Mesendoderm (in vitro differentiated cells): ENCODE data around the gene DPP7.
"Not testable (repeated sequence)": the region's sequence is repeated elsewhere in the genome, so short reads cannot be mapped to it uniquely, and the experiment has no call there.

ENCODE experiments used
- DNase-seq: peaks from one replicate; pipeline ENCODE4 v3.0.0; 2013
- H2AK5ac ChIP-seq: 2 replicates; pipeline ENCODE4 v1.6.1; 2013; ENCODE audit warnings: low read length, inconsistent platforms
- H2BK120ac ChIP-seq: 2 replicates; pipeline ENCODE4 v1.6.1; 2013; ENCODE audit warnings: low read depth, mild to moderate bottlenecking, low read length, moderate library complexity, mixed read lengths
- H2BK15ac ChIP-seq: replicated peaks from 2 replicates; pipeline ENCODE4 v1.6.1; 2013; ENCODE audit warnings: low read depth, mild to moderate bottlenecking, moderate library complexity
- H2BK5ac ChIP-seq: 2 replicates; pipeline ENCODE4 v1.6.1; 2013; ENCODE audit warnings: low read length, inconsistent platforms
- H3K18ac ChIP-seq: 2 replicates; pipeline ENCODE4 v1.6.1; 2013; ENCODE audit warnings: mild to moderate bottlenecking, low read length, mixed read lengths
- H3K23ac ChIP-seq: one replicate; pipeline ENCODE4 v1.6.1; 2013; ENCODE audit warnings: low read length
- H3K27ac ChIP-seq: 2 replicates; pipeline ENCODE4 v1.5.1; 2013; ENCODE audit warnings: low read depth, mild to moderate bottlenecking, inconsistent platforms, low read length, moderate library complexity
- H3K27me3 ChIP-seq: 2 replicates; pipeline ENCODE4 v1.6.1; 2013; ENCODE audit warnings: low read length, control low read depth, mild to moderate bottlenecking, inconsistent platforms; ENCODE audit not compliant: insufficient read depth, poor library complexity
- H3K36me3 ChIP-seq: 2 replicates; pipeline ENCODE4 v1.6.1; 2013; ENCODE audit warnings: low read length, inconsistent platforms; ENCODE audit not compliant: control insufficient read depth, insufficient read depth
- H3K4ac ChIP-seq: one replicate; pipeline ENCODE4 v1.6.1; 2013; ENCODE audit warnings: low read depth, mild to moderate bottlenecking, low read length, moderate library complexity
- H3K4me1 ChIP-seq: 2 replicates; pipeline ENCODE4 v1.6.1; 2013; ENCODE audit warnings: low read depth, low read length, inconsistent platforms; ENCODE audit not compliant: control insufficient read depth
- H3K4me2 ChIP-seq: 2 replicates; pipeline ENCODE4 v1.6.1; 2013; ENCODE audit warnings: low read length
- H3K4me3 ChIP-seq: 2 replicates; pipeline ENCODE4 v1.5.1; 2013; ENCODE audit warnings: mild to moderate bottlenecking, low read length
- H3K56ac ChIP-seq: one replicate; pipeline ENCODE4 v1.6.1; 2013; ENCODE audit warnings: low read length
- H3K79me1 ChIP-seq: 2 replicates; pipeline ENCODE4 v1.6.1; 2013; ENCODE audit warnings: low read length, inconsistent platforms
- H3K79me2 ChIP-seq: 2 replicates; pipeline ENCODE4 v1.6.1; 2013; ENCODE audit warnings: mild to moderate bottlenecking, low read length; ENCODE audit not compliant: control insufficient read depth, insufficient read depth
- H3K9ac ChIP-seq: 2 replicates; pipeline ENCODE4 v1.6.1; 2013; ENCODE audit warnings: low read length, inconsistent platforms
- H4K5ac ChIP-seq: one replicate; pipeline ENCODE4 v1.6.1; 2013; ENCODE audit warnings: low read length
- H4K8ac ChIP-seq: one replicate; pipeline ENCODE4 v1.6.1; 2013; ENCODE audit warnings: low read depth, mild to moderate bottlenecking, control low read depth, low read length, moderate library complexity
- WGBS: extraction: QIAGEN DNeasy Blood & Tissue Kit; methylation state at CpG from one replicate; pipeline ENCODE4 v1.1.7; 2013; ENCODE audit warnings: low lambda C conversion rate, missing lambda C conversion rate; ENCODE audit not compliant: insufficient coverage; ENCODE audit errors: extremely low coverage; 5-methylcytosine and 5-hydroxymethylcytosine counted together

DPP7 gene

DNA sequence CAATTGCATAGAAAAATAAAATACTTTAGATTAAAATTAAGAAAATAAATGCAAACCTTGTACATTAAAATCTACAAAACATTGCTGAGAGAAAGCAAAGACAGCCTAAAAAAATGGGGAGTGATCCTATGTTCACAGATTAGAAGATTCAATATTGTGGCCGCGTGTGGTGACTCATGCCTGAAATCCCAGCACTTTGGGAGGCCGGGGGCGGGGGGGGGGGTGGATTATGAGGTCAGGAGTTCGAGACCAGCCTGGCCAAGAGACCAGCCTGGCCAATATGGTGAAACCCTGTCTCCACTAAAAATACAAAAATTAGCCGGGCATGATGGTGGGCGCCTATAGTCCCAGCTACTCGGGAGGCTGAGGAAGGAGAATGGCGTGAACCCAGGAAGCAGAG is 20.6 kb upstream of the DPP7 start:
- peaks cover 18% of the 10 kb centered on the region for H3K27me3 ChIP-seq
- H3K36me3 ChIP-seq, H3K9ac ChIP-seq, H3K18ac ChIP-seq, H3K4me1 ChIP-seq, H3K4ac ChIP-seq, H3K4me2 ChIP-seq, H2BK120ac ChIP-seq, H2AK5ac ChIP-seq, H2BK15ac ChIP-seq, H4K5ac ChIP-seq, DNase-seq, H3K56ac ChIP-seq, H3K79me1 ChIP-seq, H3K27ac ChIP-seq, H3K79me2 ChIP-seq, H4K8ac ChIP-seq, H3K23ac ChIP-seq, H3K4me3 ChIP-seq, H2BK5ac ChIP-seq: not testable (repeated sequence)
- no CpG with 5 or more reads among the region's 9 CpGs for WGBS

GRCh38 chr9:137134191-137134590 is 19.7 kb upstream of the DPP7 start:
- Histone ChIP-seq H3K9ac (no peak overlapping the region), H3K36me3 (no peaks in the 10 kb centered on the region), H3K23ac (no peak overlapping the region), H3K4me2 (no peak overlapping the region), H3K4me3 (no peak overlapping the region), H4K5ac (no peak overlapping the region), H3K4ac (no peak overlapping the region), H2AK5ac (no peak overlapping the region), H2BK120ac (no peak overlapping the region), H4K8ac (no peak overlapping the region), H3K4me1 (no peaks in the 10 kb centered on the region), H2BK15ac (no peak overlapping the region), H2BK5ac (no peak overlapping the region), H3K27ac (no peak overlapping the region), H3K79me2 (no peaks in the 10 kb centered on the region), H3K56ac (no peak overlapping the region), H3K27me3 (peaks cover 11% of the 10 kb centered on the region), H3K18ac (no peak overlapping the region), H3K79me1 (no peaks in the 10 kb centered on the region)
- WGBS: no CpG with 5 or more reads among the region's 4 CpGs
- DNase-seq: no peak

DNA sequence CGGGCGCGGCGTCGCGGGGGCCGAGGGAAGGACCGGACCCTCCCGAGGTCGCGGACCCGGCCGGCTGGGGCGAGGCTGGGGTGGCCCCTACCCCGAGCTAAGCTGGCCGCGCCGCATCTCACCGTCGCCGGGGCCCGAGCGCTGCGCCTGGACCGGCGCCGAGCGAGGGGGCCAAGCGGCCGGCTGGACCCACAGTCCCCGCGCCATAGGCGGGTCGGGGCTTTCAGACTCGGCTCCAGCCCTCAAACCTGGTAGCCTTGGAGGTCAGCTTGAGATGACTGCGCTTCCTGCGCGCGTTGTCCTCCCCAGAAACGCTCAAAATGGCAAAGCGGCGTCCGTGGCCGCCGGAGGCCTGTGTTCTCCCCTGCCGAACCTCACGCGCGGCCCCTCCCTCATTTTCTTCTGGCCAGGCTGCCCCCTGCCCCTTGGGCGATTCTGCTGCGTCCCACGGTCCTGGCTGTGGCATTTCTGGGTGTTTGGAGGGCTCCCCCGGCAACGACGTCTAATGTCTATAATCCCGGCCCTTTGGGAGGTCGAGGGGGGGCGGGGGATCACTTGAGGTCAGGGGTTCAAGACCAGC is 15.7 kb upstream of the DPP7 start:
- Histone ChIP-seq H3K9ac (peak overlapping the region; percentile 65), H2AK5ac (no peak overlapping the region), H3K4me3 (peak overlapping the region; percentile 51), H3K79me1 (peaks cover 3% of the 10 kb centered on the region), H4K5ac (no peak overlapping the region), H3K4me2 (peak overlapping the region; percentile 45), H2BK15ac (no peak overlapping the region), H3K79me2 (no peaks in the 10 kb centered on the region), H3K18ac (peak overlapping the region; percentile 46), H3K56ac (peak overlapping the region; percentile 97), H4K8ac (peak overlapping the region; percentile 58), H3K27me3 (no peaks in the 10 kb centered on the region), H3K36me3 (no peaks in the 10 kb centered on the region), H2BK5ac (no peak overlapping the region), H3K27ac (no peak overlapping the region), H2BK120ac (no peak overlapping the region), H3K4me1 (no peaks in the 10 kb centered on the region), H3K23ac (no peak overlapping the region), H3K4ac (peak overlapping the region; percentile 61)
- WGBS: no CpG with 5 or more reads among the region's 58 CpGs
- peak; percentile 10 for DNase-seq

DNA sequence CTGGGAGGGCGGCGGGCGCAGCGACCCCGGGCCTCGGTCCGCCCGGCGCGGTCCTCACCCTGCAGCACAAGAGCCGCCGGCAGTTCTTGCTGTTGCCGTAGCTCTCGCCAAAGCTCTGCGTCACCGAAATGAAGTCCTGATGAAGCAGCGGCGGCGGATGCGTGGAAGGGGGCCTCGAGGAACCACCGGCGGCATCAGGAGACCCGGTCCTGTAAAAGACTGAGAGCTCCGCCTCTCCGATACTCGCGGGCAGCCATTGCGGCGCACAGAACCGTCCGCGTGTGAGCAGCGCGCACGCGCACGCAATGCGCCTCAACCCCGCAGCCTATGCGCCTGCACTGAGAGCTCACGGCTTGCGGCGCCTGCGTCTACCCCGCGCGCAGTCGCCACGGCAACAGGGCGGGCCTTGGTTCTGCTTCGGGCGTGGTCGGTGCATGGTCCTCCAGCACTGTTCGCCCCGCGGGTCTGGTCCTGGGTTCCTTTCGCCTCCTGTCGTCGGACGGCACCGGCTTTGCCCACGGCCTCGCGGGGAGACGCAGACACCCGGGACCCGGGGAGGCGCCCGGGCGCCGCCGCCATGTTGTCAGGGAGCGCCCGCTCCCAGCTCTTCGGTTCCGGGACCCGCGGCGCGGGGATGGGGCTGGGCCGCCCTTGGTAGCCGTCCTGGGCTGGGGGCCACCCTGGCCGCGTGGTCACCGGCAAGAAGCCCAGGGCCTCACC is 15.1 kb upstream of the DPP7 start:
- Histone ChIP-seq H3K23ac (no peak overlapping the region), H3K27ac (no peak overlapping the region), H3K56ac (peak overlapping the region; percentile 97), H3K4me2 (peak overlapping the region; percentile 47), H2BK120ac (no peak overlapping the region), H3K18ac (peak overlapping the region; percentile 78), H4K5ac (no peak overlapping the region), H2BK5ac (no peak overlapping the region), H2AK5ac (no peak overlapping the region), H2BK15ac (no peak overlapping the region), H3K4me3 (peak overlapping the region; percentile 91), H3K9ac (peak overlapping the region; percentile 95), H3K4ac (peak overlapping the region; percentile 61), H3K4me1 (no peaks in the 10 kb centered on the region), H3K36me3 (no peaks in the 10 kb centered on the region), H3K79me2 (no peaks in the 10 kb centered on the region), H3K27me3 (no peaks in the 10 kb centered on the region), H3K79me1 (peaks cover 3% of the 10 kb centered on the region), H4K8ac (peak overlapping the region; percentile 93)
- no CpG with 5 or more reads among the region's 86 CpGs for WGBS
- peak; percentile 91 for DNase-seq

- peak overlapping the region; percentile 93 for H4K8ac ChIP-seq
- H2BK15ac ChIP-seq: no peak overlapping the region
- H4K5ac ChIP-seq: no peak overlapping the region
- peak overlapping the region; percentile 91 for H3K4me3 ChIP-seq
- H3K4ac ChIP-seq: no peak overlapping the region
- H3K79me1 ChIP-seq: peaks cover 3% of the 10 kb centered on the region
- no peak overlapping the region for H2BK120ac ChIP-seq
- no peak overlapping the region for H3K23ac ChIP-seq
- H3K79me2 ChIP-seq: no peaks in the 10 kb centered on the region
- peak overlapping the region; percentile 97 for H3K56ac ChIP-seq
- H3K9ac ChIP-seq: peak overlapping the region; percentile 95
- H3K27ac ChIP-seq: no peak overlapping the region
- WGBS: no CpG with 5 or more reads among the region's 37 CpGs
- H2AK5ac ChIP-seq: no peak overlapping the region
- H3K27me3 ChIP-seq: no peaks in the 10 kb centered on the region
- H3K36me3 ChIP-seq: no peaks in the 10 kb centered on the region
- peak; percentile 20 for DNase-seq
- H3K18ac ChIP-seq: peak overlapping the region; percentile 78
- peak overlapping the region; percentile 47 for H3K4me2 ChIP-seq
- H3K4me1 ChIP-seq: no peaks in the 10 kb centered on the region
- no peak overlapping the region for H2BK5ac ChIP-seq
These were observed 14.4 kb upstream of the DPP7 start for GRCh38 chr9:137128862-137129455.
